Activated CD4-positive, alpha-beta T cell treated with anti-CD3 and anti-CD28 coated beads, Interleukin-2, amount 50 U/mL, for 16 hours (primary cell): ENCODE results near the gene IGF2R.
"Not testable (repeated sequence)": the region's sequence is repeated elsewhere in the genome, so short reads cannot be mapped to it uniquely, and the experiment has no call there.

ENCODE experiments used
- DNase-seq: peaks from one replicate; pipeline ENCODE4 v3.0.0-alpha.2; 2020

IGF2R gene

DNA sequence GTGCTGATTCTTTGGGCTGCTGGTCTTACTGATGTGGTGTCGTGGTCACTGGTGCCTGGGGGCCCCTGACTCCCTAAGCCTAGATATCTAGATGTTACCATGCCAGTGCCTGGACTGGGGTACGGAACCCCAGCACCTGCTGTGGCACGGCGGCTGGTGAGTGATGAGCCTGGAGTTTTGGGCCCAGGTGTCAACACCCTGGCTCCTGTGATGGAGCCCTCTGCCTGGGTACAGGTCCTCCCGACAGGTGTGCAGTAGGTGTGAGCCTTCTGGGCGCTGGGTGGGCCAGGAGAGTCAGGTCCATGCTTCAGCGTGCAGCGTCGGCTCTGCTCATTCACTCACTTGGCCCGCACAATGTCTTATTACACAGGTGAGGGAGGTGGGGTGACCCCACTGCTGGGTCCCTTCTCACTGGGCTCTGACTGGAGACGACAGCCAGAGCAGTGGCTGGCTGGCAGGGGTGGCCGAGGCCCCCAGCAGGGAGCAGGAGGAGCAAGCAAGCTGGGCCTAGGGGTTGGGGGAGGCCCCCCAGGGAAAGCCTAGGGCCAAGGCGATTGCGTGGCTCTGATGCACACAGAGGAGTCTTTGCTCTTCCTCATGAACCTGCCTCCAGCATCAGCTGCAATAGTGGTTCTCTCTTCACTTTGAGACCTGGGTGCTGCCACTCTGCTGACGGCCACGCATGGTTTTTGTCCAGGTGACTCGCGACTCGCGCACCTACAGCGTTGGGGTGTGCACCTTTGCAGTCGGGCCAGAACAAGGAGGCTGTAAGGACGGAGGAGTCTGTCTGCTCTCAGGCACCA is 110.2 kb downstream of the IGF2R start:
- DNase-seq: no peak

DNA sequence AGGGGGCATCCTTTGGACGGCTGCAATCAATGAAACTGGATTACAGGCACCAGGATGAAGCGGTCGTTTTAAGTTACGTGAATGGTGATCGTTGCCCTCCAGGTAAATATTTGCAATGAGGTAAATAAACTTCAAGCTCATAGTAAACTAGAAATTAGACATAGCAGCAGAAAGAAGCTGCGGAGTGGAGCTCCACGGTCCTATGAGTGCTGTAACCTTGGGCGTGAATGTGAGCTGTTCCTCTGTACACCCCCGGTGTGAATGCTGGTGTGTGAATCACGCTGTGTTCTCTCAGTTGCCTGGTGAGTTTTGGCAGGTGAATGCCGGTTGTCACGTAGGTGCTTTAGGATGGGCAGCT is 110.8 kb downstream of the IGF2R start:
- no peak for DNase-seq

DNA sequence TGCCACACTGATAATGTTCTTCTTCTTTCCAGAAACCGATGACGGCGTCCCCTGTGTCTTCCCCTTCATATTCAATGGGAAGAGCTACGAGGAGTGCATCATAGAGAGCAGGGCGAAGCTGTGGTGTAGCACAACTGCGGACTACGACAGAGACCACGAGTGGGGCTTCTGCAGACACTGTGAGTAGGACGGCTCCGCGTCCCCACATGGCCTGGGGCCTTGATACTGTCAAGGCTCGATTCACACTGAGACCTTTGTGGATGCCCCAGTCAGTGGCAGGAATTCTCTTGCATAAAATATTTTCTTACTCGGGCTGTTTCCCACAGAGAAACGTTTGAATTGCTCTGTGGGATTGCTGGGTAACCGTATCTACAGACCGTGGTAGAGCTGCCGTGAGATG is 111.2 kb downstream of the IGF2R start:
- DNase-seq: no peak

DNA sequence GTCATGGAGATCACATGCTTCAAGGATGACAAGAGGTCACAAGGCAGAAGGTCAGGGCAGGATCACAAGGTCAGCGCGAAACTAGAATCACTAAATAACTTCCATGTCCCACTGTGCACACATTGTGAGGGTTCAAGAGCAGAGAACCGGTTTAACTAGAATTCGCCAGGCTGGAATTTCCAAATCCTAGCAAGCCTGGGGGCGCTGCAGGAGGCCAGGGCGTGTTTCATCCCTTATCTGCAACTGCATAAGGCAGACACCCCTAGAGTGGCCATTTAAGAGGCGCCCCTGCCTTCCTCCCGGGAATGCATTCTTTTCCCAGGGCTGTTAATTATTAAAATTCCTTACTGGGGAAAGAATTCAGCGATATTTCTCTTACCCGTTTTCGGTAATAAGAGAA is 112.5 kb downstream of the IGF2R start:
- DNase-seq: no peak

- DNase-seq: no peak
Observed at GRCh38 chr6:160082627-160083026, 113.7 kb downstream of the IGF2R start.

- DNase-seq: no peak
Observed at GRCh38 chr6:160084198-160084776, 115.4 kb downstream of the IGF2R start.

GRCh38 chr6:160085226-160085625 is 116.3 kb downstream of the IGF2R start:
- no peak for DNase-seq

GRCh38 chr6:160085713-160086505 is 117.0 kb downstream of the IGF2R start:
- no peak for DNase-seq

GRCh38 chr6:160086754-160087153 is 117.9 kb downstream of the IGF2R start:
- DNase-seq: no peak

DNA sequence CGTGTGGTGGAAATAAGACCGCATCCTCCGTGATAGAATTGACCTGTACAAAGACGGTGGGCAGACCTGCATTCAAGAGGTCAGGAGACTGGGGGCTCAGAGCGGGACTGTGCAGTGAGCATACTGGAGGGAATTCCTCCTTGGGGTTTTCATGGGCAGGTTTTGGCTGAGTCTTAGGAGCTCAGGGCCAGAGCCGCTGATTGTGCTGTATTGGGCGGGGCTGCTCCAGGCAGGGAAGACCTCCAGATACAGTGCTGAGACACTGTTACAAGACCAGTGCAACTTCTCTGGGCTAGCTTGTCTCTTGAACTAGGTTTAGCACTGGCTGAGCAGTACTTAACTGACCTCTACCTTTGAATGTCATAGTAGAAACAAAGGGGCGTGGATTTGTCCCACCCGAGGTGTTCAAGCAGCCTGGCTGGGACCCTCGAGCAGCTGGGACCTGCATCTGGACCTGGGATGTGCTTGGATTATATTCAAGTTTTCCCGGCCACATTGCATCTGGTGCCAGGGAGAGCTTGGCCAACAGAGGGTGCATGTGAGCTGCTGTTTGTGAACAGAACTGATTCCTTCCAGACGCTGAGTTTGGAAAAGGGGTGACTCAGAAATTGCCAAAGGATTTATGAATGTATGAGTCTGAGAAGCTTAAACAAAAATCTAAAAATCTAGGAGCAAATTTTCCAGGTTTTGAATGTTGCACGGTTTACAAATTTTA is 119.3 kb downstream of the IGF2R start:
- no peak for DNase-seq

GRCh38 chr6:160088784-160089533 is 120.1 kb downstream of the IGF2R start:
- no peak for DNase-seq

DNA sequence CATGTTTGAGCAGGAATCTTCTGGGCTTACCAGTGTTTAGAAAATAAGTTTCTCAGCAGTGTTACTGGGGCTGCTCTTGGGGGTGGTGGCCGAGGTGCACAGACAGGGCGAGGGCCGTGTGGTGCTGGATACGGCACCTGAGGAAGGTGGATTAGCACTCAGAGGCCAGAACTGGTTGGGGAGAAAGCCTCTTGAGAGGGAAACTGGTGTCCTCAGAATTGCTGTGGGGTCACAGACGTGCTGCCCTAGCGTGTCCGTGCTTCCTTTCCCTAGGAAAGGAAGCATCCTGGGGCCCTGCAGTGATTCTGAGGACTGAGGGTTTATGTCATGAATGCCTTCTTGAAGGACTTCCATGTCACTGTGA is 120.6 kb downstream of the IGF2R start:
- DNase-seq: no peak

DNA sequence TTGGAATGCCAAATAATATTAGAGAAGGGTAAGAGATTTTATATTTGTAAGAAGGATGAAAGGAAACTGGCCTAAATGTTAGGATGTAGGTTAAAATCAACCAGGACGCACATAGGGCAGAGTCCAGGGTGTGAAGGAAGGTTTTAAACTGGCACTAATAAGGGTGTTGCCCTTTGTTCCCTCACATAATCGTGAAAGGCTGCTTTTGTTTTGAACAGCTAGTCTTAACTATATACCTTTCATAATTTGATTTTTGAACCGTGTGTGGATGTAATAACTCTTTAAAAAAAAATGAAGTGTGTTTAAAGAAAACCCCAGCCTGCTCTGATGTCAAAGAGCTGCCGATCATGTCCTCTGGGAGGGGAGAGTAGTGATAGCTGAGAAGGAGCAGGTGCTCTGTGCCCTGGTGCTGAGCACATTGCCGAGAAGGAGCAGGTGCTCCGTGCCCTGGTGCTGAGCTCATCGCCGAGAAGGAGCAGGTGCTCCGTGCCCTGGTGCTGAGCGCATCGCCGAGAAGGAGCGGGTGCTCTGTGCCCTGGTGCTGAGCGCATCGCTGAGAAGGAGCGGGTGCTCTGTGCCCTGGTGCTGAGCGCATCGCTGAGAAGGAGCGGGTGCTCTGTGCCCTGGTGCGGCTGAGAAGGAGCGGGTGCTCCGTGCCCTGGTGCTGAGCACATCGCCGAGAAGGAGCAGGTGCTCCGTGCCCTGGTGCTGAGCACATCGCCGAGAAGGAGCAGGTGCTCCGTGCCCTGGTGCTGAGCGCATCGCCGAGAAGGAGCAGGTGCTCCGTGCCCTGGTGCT is 121.8 kb downstream of the IGF2R start:
- not testable (repeated sequence) for DNase-seq

DNA sequence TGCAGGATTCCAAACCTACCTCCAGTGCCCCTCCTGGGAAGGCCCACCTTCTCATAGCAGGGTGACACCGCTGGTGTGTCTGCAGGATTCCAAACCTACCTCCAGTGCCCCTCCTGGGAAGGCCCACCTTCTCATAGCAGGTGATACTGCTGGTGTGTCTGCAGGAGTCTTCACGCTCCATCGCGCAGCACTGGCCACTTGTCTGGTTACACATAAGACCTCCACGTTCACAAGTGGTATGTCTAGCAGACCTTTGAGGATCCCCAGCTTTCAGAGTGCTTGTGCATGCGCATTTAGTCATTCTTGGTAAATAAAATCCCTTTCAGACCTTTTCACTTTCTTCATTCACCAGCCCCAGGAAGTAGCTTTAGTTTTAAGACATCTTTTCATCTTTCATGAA is 123.3 kb downstream of the IGF2R start:
- DNase-seq: not testable (repeated sequence)

DNA sequence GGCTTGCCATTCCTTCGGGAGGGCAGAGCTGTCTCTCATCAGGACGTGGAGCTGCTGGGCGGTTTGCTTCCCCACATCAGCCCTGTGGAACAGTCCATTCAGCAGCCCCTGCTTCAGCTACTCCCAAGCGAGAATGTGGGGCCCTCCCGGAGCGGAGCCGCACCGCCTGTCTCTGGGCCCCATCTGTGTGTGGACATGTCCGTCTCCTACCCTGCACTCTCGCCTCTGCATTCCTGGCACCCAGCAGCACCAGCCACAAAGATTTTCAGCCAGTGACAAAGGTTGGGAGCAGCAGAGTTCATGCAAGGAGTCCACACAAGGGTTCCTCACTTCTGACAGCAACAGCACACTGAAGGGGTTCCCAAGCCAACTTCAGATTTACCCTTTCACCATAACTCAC is 123.7 kb downstream of the IGF2R start:
- no peak for DNase-seq

GRCh38 chr6:160093061-160093460 is 124.2 kb downstream of the IGF2R start:
- DNase-seq: no peak

DNA sequence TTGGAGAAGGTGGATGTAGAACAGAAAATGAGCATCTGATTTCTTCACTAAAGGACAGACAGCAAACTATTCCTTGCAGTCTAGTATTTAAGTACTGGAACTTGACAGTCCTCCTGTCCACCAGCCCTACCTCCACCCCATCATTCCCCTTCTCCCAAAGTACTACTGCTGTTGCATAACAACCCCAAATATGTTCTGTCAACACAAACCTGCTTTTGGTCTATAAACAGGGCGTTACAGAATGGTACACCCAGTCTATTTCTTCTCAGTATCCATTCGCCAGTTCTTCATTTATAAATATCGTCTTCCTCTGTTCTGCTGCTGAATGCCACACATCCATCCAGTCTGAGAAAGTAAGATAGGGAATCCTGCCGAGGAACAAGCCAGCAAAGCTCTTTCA is 125.1 kb downstream of the IGF2R start:
- no peak for DNase-seq

DNA sequence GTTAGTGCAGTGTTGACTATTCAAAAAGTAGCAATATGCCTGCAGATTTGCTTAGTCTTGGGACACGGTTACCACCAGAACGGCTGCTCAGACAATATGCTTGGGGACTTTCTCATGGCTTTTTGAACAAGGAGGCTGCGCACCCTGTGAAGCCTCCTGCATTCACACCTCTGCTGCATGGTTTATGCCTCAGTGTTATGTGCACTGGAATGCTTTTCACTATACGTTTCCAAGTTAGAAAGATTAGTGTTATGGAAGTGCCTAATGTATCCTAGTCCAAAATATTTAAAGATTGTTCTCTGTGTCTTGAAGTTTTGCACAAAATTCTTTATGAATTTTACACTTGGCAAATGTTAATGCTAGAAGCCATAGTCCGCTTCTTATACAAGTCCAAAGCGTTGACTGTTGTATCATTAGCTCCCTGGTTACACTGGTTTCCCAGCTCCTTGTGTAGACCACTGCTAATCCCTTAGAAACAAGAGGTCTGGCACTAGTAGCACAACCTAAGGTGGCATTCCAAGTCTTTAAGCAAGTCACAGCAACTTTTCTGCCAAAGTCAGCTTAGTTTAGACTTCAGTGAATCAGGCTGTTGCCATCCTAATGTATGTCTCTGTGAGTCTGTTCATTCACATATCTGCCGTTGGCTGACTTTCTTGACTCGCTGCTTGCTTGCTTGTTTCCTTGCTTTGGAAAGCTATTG is 126.4 kb downstream of the IGF2R start:
- DNase-seq: no peak

- no peak for DNase-seq
Observed at GRCh38 chr6:160101277-160102205, 132.7 kb downstream of the IGF2R start.

GRCh38 chr6:160102399-160102798 is 133.5 kb downstream of the IGF2R start:
- DNase-seq: no peak
